Measurements from ENCODE around the gene ATRIP. TPM values are rescaled to one million over a fixed set of nuclear protein-coding genes. Genes with fewer than 3 reads are reported as not detected.

The ATRIP gene
- total and polyA plus RNA-seq, 7 donors, result 1.8 to 9.4 (median 5.1) TPM

DNA sequence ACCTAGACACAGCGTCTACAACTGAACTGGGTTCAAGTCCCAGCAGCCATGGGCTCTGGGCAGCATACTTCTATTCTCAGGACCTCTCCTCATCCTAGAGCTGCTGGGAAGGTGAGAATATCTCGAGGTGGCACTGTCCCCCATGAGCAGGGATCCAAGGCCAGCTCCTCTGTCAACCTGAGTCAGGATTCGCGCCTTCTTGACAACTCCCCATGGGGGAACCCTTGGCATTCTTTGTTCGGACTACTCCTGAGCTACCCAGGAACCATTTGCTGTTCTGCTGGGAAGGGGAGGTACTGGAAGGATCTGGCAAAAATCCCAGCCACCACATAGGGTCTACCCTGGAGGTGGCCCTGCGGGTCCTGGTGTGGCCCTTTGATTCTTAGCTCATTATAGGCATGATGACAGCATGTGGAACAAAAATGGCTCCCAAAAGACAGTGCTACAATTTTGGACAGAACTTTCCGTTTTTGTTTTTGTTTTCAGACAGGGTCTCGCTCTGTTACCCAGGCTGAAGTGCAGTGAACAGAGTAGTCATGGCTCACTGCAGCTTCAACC is 38.9 kb upstream of the ATRIP start:
- peaks cover 0 to 14% (median 7%) of the 10 kb centered on the region in 4 donors for H3K4me1 ChIP-seq
- no peak overlapping the region for H3K4me3 ChIP-seq
- 90% methylated on average over 8 of the region's 8 CpGs for WGBS, 2 donors
- peak; percentile 54 for DNase-seq
- H3K36me3 ChIP-seq, result peaks cover 35 to 95% (median 70%) of the 10 kb centered on the region in 4 donors
- peak overlapping the region in 3 of 4 donors; percentile 10 to 89 (median 46) for H3K27ac ChIP-seq
- TF ChIP-seq EP300 (IDR thresholded peaks at IDR 0.05) (no peak), POLR2A (IDR thresholded peaks at IDR 0.05) (no peak)
- TF ChIP-seq, protein P1, sequence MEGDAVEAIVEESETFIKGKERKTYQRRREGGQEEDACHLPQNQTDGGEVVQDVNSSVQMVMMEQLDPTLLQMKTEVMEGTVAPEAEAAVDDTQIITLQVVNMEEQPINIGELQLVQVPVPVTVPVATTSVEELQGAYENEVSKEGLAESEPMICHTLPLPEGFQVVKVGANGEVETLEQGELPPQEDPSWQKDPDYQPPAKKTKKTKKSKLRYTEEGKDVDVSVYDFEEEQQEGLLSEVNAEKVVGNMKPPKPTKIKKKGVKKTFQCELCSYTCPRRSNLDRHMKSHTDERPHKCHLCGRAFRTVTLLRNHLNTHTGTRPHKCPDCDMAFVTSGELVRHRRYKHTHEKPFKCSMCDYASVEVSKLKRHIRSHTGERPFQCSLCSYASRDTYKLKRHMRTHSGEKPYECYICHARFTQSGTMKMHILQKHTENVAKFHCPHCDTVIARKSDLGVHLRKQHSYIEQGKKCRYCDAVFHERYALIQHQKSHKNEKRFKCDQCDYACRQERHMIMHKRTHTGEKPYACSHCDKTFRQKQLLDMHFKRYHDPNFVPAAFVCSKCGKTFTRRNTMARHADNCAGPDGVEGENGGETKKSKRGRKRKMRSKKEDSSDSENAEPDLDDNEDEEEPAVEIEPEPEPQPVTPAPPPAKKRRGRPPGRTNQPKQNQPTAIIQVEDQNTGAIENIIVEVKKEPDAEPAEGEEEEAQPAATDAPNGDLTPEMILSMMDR (IDR thresholded peaks at IDR 0.05), result no peak
- H3K9me3 ChIP-seq, result no peaks in the 10 kb centered on the region
- intact Hi-C loops (cut with DNase I), result loop anchor here (2.0 kb wide), 1 partner anchor 17 kb away; no protein-coding TSS in a partner anchor
- no peaks in the 10 kb centered on the region for H3K27me3 ChIP-seq

DNA sequence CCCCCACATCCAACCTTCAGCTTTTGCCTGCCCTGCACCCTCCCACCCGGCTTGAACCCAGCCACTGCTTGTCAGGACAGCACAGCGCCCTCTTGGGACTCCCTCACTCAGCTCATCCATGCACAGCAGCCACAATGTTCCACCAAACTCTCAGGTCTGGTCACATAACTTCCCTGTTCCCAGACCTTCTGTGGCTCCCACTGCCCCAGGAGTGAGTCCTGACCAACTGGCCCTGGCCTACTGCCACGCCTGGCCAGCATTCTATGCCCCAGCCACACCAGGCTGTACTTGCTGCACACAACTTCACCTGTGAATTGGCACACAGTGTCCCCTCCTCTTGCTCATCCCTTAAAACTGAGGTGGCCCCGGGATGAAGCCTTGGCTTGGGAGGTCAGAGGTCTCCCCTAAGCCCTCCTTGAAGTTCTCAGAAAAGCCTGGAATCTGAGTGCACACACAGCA is 37.7 kb upstream of the ATRIP start:
- peaks cover 0 to 15% (median 5%) of the 10 kb centered on the region in 4 donors for H3K4me1 ChIP-seq
- no peak overlapping the region for H3K4me3 ChIP-seq
- 83 to 84% methylated on average over 4 of the region's 4 CpGs for WGBS, 2 donors
- H3K27ac ChIP-seq, result peak overlapping the region; percentile 3 to 89 (median 28)
- H3K36me3 ChIP-seq, result peaks cover 36 to 98% (median 73%) of the 10 kb centered on the region in 4 donors
- intact Hi-C loops (cut with DNase I), result loop anchor here (2.0 kb wide), 1 partner anchor 16 kb away; no protein-coding TSS in a partner anchor
- H3K27me3 ChIP-seq, result no peaks in the 10 kb centered on the region
- H3K9me3 ChIP-seq, result no peaks in the 10 kb centered on the region
- DNase-seq, result peak; percentile 53
- no peak for TF ChIP-seq POLR2AphosphoS5 (IDR thresholded peaks at IDR 0.05)

DNA sequence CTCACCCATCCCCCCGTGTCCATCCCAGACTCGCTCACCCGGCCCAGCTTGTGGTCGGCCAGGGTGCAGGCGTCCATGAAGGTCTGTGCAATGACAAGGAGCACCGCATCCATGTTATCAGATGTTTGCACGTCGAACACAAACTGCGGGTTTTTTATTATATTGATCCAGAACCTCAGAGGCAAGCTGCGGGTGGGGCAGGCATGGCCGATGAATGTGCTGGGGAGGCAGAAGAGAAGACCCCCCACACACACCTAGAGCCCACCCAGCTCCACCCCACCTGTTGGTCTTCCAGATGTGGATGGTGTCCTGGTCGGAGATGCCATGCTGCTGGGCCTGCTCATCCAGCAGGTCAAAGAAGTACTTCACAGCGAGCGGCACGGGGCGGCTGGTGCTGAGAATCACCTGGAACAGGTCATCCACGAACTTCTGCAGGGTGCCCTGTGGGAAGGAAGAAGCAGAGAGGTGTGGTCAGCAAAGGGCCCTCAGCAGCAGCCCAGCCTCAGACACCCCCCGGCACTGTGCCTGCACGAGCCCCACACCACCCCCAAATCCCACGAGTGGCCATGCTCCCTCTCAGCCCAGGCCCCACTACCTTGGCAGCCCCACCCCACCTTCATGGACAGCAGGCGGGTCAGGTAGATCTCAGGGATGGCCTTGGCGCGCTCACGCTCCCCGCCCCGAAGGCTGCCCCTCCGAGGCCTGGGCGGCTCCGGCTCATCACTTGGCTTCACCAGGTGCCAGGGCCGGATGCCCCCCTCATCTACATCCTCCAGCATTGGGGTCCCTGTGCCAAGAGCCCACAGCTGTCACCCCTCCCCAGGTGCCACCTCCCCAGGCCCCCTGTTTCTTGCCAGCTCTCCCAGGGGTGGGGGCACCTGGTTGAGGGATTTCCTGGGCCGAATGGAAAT is 37.0 kb upstream of the ATRIP start:
- Histone ChIP-seq H3K27ac (peak overlapping the region in 2 of 4 donors; percentile 10 to 89), H3K27me3 (no peaks in the 10 kb centered on the region), H3K9me3 (no peaks in the 10 kb centered on the region), H3K36me3 (peaks cover 37 to 98% (median 73%) of the 10 kb centered on the region in 4 donors), H3K4me3 (no peak overlapping the region), H3K4me1 (peaks cover 0 to 22% (median 10%) of the 10 kb centered on the region in 4 donors)
- no peak for TF ChIP-seq EP300 (IDR thresholded peaks at IDR 0.05)
- TF ChIP-seq, protein P1 (IDR thresholded peaks at IDR 0.05), result no peak
- TF ChIP-seq POLR2AphosphoS5 (IDR thresholded peaks at IDR 0.05), result no peak
- TF ChIP-seq POLR2A (IDR thresholded peaks at IDR 0.05), result no peak
- intact Hi-C loops (cut with DNase I), result loop anchor here (2.0 kb wide), 1 partner anchor 15 kb away; no protein-coding TSS in a partner anchor
- DNase-seq, result peak; percentile 56
- WGBS, 2 donors, result 90 to 92% methylated on average over 31 of the region's 31 CpGs

DNA sequence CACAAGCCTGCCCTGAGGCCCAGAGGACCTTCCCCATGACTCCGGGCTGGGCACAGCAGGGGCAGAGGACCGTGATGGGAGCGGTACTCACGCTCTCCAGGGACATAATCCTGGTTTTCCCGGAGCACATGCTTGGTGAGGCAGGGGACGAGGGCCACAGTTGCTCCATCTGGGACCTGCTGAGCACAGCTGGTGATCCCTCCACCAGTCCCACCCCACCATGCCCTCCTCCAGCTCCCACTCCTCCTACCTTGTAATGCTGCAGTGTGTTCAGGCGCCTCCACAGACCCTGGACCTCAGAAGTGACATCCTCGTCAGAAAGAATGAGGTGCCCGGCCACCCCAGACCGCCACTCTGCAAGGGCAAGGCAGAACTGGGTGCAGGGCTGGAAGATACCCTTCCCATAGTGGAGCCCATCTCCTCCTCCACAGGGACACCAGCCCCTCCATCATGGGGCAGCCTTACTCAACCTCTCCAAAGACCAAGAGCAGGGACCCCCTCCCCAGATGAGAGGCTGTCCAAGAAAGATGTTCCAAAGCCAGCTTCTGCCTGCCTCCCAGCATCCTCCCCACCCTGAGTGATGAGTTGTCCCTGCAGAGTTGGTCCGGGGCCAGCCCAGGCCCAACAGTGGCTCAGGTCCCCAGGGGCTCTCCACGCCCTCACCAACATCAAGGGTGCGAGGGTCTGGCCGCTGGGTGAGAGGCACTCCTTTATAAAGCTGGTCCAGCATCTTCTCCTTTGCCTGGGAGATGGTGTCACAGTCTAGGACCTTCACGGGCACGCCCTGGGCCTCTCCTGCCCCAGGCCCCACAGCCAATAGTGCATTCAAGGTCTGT is 36.1 kb upstream of the ATRIP start:
- intact Hi-C loops (cut with DNase I), result no loop called here
- Histone ChIP-seq H3K36me3 (peaks cover 46 to 98% (median 78%) of the 10 kb centered on the region in 4 donors), H3K9me3 (no peaks in the 10 kb centered on the region), H3K4me3 (no peak overlapping the region), H3K27me3 (no peaks in the 10 kb centered on the region), H3K27ac (peak overlapping the region in 1 of 4 donors; percentile 71), H3K4me1 (peaks cover 0 to 30% (median 18%) of the 10 kb centered on the region in 4 donors)
- TF ChIP-seq EP300 (IDR thresholded peaks at IDR 0.05) (no peak), POLR2AphosphoS5 (IDR thresholded peaks at IDR 0.05) (no peak), POLR2A (IDR thresholded peaks at IDR 0.05) (no peak)
- TF ChIP-seq, protein P1 (IDR thresholded peaks at IDR 0.05), result no peak
- WGBS, 2 donors, result 93 to 94% methylated on average over 16 of the region's 16 CpGs
- peak; percentile 61 for DNase-seq

All from sigmoid colon (tissue), 7 donors.